GM12801 (cell line): ENCODE data around the gene LPP.

Source experiments
- TF ChIP-seq, protein P1 (sequence below): IDR thresholded peaks from one replicate; pipeline ENCODE4 v1.5.1; 2011; ENCODE audit warnings: control low read depth; ENCODE audit not compliant: insufficient read length; ENCODE audit errors: extremely low read depth

LPP gene

DNA sequence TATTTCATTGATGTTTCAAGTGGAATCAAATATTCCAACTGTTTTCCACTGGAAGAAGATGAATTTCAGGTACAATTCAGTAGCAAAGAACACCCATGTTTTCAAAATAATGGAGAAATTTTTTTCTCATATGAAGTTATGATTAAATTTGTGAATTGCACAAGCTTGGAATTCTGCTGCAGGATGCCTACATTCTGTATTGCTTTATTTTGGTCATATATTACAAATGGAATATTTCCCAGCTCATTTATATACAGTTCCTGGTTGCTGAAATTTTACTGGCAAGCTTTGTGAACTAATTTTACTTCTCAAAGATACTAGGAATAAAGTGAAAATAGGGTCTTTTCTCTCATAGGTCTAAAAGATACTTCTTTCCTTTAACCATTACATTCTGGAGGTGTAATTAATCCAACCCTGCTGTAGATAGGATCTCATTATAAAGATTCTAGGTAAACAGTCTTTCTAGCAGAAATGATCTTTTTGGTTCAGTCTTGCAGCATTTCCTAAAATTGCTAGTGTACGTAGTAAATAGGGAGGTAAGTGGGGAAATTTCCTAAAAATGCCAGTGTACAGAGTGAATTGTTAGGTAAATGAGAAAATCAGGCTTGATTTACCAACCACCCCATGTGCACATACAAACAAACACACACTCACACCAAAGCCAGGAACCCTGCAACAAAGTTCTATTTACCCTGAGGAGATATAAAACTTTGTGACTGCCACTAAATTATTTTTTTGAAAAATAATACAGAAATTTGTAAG is 624.3 kb downstream of the LPP start:
- TF ChIP-seq, protein P1, sequence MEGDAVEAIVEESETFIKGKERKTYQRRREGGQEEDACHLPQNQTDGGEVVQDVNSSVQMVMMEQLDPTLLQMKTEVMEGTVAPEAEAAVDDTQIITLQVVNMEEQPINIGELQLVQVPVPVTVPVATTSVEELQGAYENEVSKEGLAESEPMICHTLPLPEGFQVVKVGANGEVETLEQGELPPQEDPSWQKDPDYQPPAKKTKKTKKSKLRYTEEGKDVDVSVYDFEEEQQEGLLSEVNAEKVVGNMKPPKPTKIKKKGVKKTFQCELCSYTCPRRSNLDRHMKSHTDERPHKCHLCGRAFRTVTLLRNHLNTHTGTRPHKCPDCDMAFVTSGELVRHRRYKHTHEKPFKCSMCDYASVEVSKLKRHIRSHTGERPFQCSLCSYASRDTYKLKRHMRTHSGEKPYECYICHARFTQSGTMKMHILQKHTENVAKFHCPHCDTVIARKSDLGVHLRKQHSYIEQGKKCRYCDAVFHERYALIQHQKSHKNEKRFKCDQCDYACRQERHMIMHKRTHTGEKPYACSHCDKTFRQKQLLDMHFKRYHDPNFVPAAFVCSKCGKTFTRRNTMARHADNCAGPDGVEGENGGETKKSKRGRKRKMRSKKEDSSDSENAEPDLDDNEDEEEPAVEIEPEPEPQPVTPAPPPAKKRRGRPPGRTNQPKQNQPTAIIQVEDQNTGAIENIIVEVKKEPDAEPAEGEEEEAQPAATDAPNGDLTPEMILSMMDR, result no peak

DNA sequence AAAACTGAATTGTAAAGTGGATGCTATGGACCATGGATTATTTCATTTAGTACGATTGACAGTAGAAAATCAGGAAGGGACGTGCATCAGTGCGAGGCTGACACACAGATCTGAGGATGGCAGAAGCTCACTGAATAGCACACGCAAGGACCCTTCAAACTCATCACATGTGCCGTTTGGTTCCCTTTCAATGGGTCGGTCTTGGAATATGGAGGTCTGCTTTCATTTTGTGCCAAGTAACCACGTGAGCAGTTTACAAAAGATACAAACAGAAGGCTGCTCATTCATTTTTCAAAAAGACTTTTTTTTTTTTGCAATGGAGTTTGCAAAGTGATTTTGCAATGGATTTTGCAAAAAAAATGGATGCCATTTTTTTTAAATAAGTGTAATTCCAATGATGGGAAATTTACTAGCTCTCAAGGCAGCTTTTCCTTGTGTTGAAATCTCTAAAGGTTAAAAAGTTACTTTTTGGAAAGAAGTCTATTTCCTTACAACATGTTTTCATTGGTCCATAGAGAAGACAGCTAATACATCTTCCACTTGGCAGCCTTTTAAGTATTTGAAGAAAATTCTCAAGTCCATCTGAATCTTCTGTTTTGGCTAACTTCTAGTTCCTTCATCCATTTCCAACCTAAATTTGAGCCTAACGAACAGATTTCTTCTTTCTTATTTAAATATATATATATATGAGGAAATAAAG is 625.5 kb downstream of the LPP start:
- TF ChIP-seq, protein P1, result no peak

DNA sequence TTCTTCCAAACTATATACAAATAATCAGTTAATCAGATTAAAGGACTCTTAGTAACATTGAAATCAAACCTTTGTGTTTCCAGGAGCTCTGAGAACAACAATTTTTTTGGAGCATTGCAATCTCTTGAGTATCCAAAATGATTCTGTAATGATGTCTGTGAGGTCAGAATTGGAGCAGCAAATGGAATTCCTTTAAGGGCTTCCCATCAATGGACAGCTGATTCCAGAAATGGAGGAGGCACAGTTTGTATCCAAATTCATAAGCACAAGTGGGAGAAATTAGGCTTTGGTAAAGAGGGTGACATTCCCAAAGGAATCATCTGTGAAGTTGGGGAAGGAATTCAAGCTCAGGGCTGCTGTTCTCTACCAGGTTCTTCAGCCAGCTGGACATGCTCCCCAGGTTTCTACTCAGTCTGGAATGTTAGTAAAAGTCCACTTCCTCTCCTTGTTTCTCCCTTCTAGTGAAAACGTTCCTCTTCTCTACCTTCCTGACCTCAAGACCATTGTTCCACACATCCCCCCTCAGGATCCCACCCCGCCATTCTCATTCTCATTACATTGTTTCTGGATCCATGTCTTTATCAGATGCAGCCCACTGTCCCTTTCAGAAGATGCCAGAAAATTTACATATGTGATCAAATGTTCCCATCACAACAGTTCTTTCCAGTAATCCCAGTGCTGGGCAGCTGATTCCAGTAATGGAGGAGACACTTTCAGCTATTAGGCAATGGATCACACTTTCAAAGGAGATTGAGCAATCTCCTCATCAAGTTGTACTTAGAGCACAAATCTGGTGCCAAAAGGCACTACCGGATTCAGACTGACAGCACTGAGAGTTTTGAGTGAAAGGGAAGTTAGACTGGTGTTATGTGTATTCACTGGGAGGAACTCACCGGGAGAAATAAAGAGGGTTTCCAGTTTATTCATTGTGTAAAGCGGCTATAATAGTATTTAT is 626.5 kb downstream of the LPP start:
- TF ChIP-seq, protein P1, result no peak

DNA sequence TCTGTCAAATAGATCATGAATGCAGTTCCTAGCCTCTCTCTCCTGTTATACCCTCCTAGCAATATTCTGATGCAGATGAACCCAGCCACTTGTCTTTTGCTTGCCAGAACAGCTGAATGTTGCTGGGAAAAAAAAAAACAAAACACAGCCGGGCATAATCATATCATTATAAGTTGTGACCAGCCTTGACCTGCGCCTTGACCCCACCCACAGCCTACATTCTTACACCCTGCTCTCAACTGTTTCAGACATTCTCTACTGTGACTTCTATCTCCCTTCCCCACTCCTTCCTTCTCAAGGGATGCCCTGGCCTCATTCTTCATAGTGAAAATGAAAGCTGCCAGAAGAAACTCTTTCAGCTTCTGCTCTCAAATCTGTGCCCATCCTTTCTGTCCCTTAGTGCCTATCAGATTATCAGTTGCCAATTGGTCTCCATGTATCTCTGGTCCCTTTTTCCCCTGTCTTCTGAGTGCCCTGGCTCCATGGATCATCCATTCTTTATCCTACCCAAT is 628.7 kb downstream of the LPP start:
- TF ChIP-seq, protein P1, result no peak

DNA sequence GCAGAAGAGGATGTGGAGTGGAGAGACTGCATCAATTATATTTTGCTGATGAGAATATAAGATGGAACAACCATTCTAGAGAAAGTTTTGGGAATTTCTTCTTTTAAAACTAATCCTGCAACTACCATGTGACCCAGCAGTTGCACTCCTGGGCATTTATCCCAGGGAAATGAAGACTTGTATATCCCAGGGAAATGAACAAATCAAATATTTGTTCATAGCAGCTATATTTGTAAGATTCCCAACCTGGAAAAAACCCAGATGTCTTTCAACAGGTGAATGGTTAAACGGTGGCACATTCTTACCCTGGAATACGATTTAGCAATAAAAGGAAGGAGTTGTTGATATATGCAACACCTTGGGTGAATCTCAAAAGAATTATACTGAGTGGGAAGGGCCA is 632.5 kb downstream of the LPP start:
- TF ChIP-seq, protein P1, result no peak

DNA sequence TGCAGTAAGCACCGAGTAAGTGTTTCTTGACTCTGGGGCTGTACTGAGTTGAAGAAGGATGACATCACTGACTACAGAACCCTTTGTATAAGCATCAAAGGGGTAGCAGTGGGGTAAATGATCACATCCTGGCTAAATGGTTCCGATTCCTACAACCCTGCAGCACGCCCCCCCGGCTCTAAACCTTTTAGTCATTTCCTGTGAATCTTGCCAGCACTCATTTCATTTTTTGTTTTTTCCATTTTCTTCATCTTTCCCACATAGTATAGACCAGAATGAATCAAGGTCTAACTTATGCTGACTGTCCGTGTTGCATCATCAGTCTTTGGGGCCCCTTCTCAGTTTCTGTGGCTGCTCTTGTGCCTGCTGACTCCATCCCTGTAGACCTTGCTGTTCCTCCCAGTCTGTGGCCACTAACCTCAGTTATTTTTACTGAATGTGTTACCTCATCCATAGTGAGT is 634.7 kb downstream of the LPP start:
- TF ChIP-seq, protein P1, result no peak

DNA sequence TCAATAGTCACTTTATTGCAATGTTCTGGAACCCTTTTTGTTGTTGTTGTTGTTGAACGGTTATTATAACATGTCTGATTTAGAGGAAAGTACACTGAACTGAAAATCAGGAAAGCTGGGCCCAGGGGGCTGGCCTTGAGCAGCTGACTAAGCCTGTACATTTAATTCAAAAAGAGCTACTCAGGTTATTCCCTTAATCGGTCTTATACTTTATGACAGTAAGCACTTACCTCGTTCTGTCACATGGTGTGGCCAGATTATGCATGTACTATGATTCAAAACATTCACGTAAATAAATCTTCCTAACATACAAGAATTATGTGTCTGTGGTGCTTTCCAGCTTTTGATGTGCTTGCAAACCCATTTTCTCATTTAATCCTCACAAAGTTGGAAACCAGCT is 635.3 kb downstream of the LPP start:
- TF ChIP-seq, protein P1, result no peak
